H1 (cell line): ENCODE results near the gene TCAIM.

Experiments used
- ATF2 ChIP-seq: IDR thresholded peaks from 2 replicates; pipeline ENCODE4 v1.6.1; 2012; ENCODE audit warnings: low read length, inconsistent platforms
- BCL11A ChIP-seq, 2 experiments: IDR thresholded peaks; one replicate each; pipeline ENCODE4 v1.6.1; 2011; ENCODE audit warnings: low read depth in 2 of 2, low read length in 2 of 2, mild to moderate bottlenecking in 2 of 2
- CEBPB ChIP-seq: IDR thresholded peaks from 2 replicates; pipeline ENCODE4 v1.6.1; 2012; ENCODE audit warnings: low read depth, low read length
- CREB1 ChIP-seq: IDR thresholded peaks from 2 replicates; pipeline ENCODE4 v1.6.1; 2012; ENCODE audit warnings: inconsistent platforms
- CTCF ChIP-seq, 3 experiments: IDR thresholded peaks; 1 replicate in 2 of 3; 2 replicates in 1 of 3; pipeline versions ENCODE4 v1.5.1 to v1.6.1; 2011; ENCODE audit warnings: low read length in 3 of 3, mild to moderate bottlenecking in 3 of 3, inconsistent platforms in 2 of 3, low read depth in 1 of 3, moderate library complexity in 1 of 3; ENCODE audit not compliant: insufficient read depth in 1 of 3; ENCODE audit errors: control extremely low read depth in 1 of 3
- GABPA ChIP-seq: IDR thresholded peaks from 2 replicates; pipeline ENCODE4 v1.6.1; 2011; ENCODE audit warnings: mild to moderate bottlenecking, low read length, moderate library complexity, borderline replicate concordance; ENCODE audit not compliant: insufficient read depth
- KDM5A ChIP-seq: fragments of 200-600 bp; IDR thresholded peaks from 2 replicates; pipeline ENCODE4 v1.7.1; 2012; ENCODE audit warnings: mild to moderate bottlenecking, low read length, inconsistent platforms, mixed read lengths
- NRF1 ChIP-seq: IDR thresholded peaks from 2 replicates; pipeline ENCODE4 v1.6.1; 2011; ENCODE audit warnings: mild to moderate bottlenecking, low read depth, low read length, improper control_type of control experiment
- POLR2A ChIP-seq, 2 experiments: IDR thresholded peaks; 1 replicate in 1 of 2; 2 replicates in 1 of 2; pipeline ENCODE4 v1.6.1; 2011; ENCODE audit warnings: low read depth in 2 of 2, low read length in 2 of 2, mild to moderate bottlenecking in 2 of 2; ENCODE audit errors: control extremely low read depth in 1 of 2
- RFX5 ChIP-seq: IDR thresholded peaks from 2 replicates; pipeline ENCODE4 v1.6.1; 2011; ENCODE audit warnings: low read depth, low read length, improper control_type of control experiment, borderline replicate concordance

GRCh38 chr3:44363591-44363990, 25.0 kb downstream of the TCAIM start:
- TF ChIP-seq POLR2A (IDR thresholded peaks at IDR 0.05; ENCODE audit: control extremely low read depth in 1 of 2, low read depth in 2 of 2, low read length in 2 of 2) (no peak), RFX5 (no peak), CTCF (IDR thresholded peaks at IDR 0.05; ENCODE audit: control extremely low read depth in 1 of 3, insufficient read depth in 1 of 3, low read depth in 1 of 3, low read length in 3 of 3) (no peak), CREB1 (no peak), ATF2 (no peak), GABPA (no peak), KDM5A (no peak), NRF1 (no peak), BCL11A (IDR thresholded peaks at IDR 0.05; ENCODE audit: low read depth in 2 of 2, low read length in 2 of 2) (no peak), CEBPB (no peak)
